Measurements from ENCODE around the gene THOC6.

- TF ChIP-seq CTCF (IDR thresholded peaks at IDR 0.05) = no peak
- no peak for TF ChIP-seq REST (IDR thresholded peaks at IDR 0.05; ENCODE audit: insufficient read depth in 1 of 2, low read depth in 2 of 2, low read length in 1 of 2)
- TF ChIP-seq POLR2AphosphoS5 (IDR thresholded peaks at IDR 0.05; ENCODE audit: low read depth, low read length) = no peak
- TF ChIP-seq SIN3A (IDR thresholded peaks at IDR 0.05; ENCODE audit: borderline replicate concordance, insufficient read depth, low read depth, low read length) = no peak
Measured at GRCh38 chr16:3032624-3033023, 8.8 kb downstream of the THOC6 start.
